Inferior parietal cortex (tissue), 1 donor: ENCODE measurements around the gene SAMD4A.

ENCODE experiments used
- DNase-seq: peaks from one replicate; pipeline ENCODE4 v3.0.0-alpha.2; 2016; ENCODE audit errors: extremely low spot score

SAMD4A gene

DNA sequence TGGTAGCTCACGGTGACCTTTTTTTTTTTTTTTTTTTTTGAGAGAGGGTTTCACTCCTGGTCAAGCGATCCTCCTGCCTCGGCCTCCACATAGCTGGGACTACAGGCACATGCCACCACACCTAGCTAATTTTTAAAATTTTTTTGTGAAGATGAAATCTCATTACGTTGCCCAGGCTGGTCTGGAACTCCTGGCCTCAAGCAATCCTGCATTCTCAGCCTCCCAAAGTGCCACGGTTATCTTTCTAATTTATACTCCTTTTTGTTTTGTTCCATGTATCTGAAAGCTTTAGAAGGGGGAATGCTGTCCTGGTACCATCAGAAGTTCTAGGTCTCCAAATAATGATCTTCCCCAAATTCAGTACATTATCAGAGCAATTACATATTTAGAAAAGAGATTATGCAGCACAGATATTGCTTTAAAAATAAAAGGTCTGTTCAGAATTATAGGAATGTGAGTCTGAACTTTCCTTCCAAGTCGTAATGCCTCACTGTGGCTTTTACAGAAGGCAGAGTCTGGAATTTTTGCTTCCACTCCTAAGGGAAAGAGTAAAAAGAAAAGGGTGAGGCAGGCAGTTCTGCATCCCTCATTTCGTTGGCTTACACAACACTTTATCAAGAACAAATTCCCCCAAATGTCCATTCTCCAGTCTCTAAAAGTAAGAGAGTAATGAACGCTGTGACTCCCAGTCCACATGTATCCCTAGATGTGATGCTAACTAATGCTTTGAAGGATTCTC is 262.7 kb downstream of the SAMD4A start:
- DNase-seq = no peak

DNA sequence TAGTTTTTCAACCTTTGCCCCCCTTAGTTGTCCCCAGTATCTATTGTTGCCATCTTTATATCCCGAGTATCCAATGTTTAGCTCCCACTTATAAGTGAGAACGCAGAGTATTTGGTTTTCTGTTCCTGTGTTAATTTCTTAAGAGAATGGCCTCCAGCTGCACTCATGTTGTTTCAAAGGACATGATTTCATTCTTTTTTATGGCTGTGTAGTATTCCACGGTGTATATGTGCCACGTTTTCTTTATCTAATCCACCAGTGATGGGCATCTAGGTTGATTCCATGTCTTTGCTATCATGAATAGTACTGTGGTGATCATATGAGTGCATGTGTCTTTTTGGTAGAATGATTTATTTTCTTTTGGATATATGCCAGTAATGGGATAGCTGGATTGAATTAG is 263.7 kb downstream of the SAMD4A start:
- DNase-seq = no peak

DNA sequence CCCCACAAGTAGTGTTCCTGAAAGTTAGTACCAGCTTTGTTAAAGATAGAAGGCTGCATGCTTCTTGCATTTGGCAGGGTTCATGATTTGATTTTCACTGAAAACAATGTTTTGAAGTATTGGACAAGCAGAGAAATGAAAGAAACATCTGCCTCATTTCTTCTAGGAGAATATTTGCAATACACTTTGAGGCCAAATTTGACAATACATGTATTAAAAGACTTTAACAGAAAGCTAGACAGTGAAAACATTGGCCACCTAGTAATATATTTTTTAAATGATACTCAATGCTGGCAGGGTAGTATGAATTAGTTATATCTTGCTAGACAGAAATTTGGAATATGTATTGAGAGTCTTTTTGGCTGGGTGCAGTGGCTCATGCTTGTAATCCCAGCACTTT is 267.2 kb downstream of the SAMD4A start:
- DNase-seq = no peak

DNA sequence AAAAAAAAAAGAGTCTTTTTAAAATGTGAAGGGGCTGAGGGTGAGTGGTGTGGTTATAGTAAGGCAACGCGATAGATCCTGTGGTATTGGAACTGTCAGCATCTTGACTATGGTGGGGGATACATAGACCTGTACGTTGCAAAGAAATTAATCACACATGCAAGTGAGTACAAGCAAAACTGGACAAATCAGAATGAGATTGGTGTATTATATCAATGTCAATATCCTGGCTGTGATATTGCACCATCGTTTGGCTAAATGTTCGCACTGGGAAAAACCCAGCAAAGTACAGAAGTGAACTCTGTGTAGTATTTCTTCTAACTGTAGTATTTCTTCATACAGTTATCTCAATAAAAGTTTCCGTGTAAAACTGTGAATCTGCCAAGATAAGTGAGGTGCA is 267.8 kb downstream of the SAMD4A start:
- no peak for DNase-seq

DNA sequence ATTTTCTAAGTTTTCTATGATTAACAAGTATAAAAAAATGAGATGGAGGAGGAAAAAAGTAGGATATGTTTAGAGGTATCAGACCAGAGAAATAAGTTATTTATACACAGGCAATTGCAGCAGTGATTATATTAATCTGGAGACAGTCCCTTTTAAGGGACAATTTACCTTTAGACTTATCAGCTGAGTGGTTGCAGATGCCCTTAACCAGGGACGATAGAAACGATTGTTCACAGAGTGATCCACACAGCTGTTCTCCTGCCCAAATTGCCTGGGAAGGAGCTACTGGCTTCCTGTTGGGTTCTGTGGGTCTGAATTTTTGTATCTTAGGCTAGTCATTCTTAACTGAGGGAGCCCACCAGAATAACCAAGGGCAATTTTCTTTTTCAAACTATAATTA is 269.3 kb downstream of the SAMD4A start:
- DNase-seq = no peak

DNA sequence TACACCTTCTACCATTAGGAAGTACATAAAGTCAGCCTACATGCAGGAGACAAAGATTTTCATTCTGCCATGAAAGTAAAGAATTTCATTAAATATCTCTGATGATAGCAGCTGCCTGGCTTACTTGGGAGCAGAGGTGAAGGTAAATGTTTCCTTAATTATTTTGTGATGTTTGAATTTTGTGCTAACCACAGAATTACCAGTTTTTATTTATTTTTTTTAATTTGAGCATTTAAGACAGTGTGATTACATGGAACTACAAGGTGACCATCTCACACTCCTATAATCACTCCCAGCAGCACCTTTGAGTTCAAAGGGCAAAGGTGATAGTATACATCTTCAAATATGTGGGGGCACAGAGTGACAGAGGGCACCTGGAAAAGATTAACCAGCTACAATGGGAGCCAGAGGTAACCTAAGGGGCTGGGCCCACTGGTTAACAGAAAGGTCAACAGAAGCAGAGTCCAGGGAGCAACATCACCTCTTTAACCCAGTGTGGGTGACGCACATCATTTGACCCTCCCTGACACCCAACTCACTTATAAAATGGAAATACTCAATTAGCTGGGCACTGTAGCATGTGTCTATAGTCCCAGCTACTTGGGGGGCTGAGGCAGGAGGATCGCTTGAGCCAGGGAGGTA is 270.7 kb downstream of the SAMD4A start:
- DNase-seq = no peak

DNA sequence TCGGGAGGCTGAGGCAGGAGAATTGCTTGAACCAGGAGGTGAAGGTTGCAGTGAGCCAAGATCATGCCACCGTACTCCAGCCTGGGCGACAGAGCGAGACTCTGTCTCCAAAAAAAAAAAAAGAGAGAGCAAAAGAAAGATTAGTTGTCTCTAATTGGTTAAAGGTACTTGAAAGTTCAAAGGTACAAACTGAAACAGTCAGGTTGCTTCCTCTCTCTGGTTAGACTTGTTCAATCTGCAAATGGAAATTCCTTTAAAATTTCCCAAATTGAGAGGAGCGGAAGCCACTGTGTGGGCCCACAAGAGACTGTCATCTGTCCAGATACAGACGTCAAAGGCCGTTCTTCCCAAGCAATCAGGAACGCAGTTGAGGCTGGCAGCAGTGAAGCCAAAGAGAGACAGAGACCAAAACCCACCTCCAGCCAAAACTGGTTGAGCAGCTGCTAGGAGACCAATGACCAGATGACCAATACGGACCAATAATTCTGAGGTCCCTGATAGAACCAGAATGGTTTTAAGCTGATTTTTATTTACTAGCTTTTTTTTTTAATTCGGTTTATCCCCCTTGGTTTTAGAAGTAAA is 272.1 kb downstream of the SAMD4A start:
- no peak for DNase-seq

DNA sequence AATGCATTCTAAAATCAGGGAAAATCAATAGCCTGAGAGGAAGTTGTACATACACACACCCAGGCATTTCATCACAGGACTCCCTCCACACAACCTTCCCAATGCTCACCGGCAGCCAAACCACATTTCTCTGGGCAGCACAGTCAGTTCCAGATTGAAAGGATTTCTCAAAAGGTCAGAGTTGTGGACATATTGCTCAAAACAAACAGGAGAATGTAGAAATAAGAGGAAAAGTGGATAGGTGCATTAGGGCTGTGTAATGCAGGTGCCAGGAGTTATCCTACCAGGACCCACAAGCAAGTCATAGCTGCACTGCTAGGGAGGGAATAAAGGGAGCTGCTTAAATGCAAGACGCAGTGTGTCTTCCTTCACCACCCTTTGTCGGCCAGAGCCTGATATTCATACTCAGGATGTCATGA is 272.8 kb downstream of the SAMD4A start:
- DNase-seq = no peak

DNA sequence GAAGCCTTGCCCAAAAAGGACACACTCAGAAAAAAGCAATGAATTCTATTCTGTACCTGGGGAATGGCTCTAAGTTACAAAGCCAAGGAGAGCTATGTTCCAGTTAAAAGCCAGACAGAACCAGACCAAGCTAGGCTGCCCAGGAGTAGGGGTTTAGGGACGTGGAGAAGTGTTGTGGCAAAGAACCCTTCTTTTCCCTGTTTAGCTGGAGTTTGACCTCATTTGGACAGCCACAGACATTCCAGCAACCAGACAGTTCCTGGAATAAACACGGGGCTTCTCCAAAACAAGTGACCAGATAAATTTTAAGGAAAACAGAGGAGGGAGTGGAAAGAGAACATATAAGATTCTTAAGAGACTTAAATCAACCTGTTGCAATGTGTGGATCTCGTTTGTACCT is 273.4 kb downstream of the SAMD4A start:
- DNase-seq = no peak

DNA sequence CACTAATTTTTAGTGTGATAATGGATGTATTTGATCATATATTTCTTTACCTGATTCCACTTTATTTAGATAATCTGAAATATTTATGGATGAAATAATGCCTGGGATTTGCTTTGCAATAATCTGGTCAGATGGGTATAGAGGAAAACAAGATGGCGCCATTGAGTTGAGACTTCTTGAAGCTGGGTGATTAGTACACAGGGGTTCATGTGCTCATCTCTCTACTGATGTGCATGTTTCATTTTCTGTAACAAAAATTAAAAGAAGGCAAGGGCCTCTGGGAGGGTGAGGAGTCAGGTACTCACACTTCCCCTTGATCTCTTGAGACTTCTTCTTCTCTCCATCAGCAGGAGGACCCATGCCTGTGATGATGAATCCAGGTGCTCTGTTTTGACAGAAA is 273.9 kb downstream of the SAMD4A start:
- no peak for DNase-seq
